D341Med (cell line): Measurements from ENCODE around the gene RUSC1.
A peak's percentile ranks its signal among the peaks of the same experiment; 100 is the strongest.
"Not testable (repeated sequence)": the region's sequence is repeated elsewhere in the genome, so short reads cannot be mapped to it uniquely, and the experiment has no call there.

Source experiments
- DNase-seq: peaks from one replicate; pipeline ENCODE4 v3.0.0; 2012; ENCODE audit warnings: low spot score

Gene RUSC1

GRCh38 chr1:155324037-155324716 is 3.5 kb downstream of the RUSC1 start:
- DNase-seq: peak; percentile 98

- DNase-seq: peak; percentile 84
Measured at GRCh38 chr1:155324717-155325602, 4.3 kb downstream of the RUSC1 start.

- no peak for DNase-seq
Measured at GRCh38 chr1:155325603-155325893, 4.9 kb downstream of the RUSC1 start.

GRCh38 chr1:155326020-155326526 is 5.4 kb downstream of the RUSC1 start:
- DNase-seq: no peak

- no peak for DNase-seq
Measured at GRCh38 chr1:155326631-155327037, 5.9 kb downstream of the RUSC1 start.

- DNase-seq: no peak
Measured at GRCh38 chr1:155327981-155328380, 7.3 kb downstream of the RUSC1 start.

- DNase-seq: not testable (repeated sequence)
Measured at GRCh38 chr1:155328856-155329255, 8.2 kb downstream of the RUSC1 start.

- no peak for DNase-seq
Measured at GRCh38 chr1:155329980-155330598, 9.4 kb downstream of the RUSC1 start.

GRCh38 chr1:155334962-155335361 is 14.3 kb downstream of the RUSC1 start:
- no peak for DNase-seq

GRCh38 chr1:155339515-155340097 is 18.9 kb downstream of the RUSC1 start:
- DNase-seq: no peak

GRCh38 chr1:155342842-155343241 is 22.1 kb downstream of the RUSC1 start:
- DNase-seq: no peak

GRCh38 chr1:155352631-155353030 is 31.9 kb downstream of the RUSC1 start:
- DNase-seq: no peak

- no peak for DNase-seq
Measured at GRCh38 chr1:155360051-155360450, 39.4 kb downstream of the RUSC1 start.

GRCh38 chr1:155379180-155379579 is 58.5 kb downstream of the RUSC1 start:
- no peak for DNase-seq

GRCh38 chr1:155379631-155380090 is 59.0 kb downstream of the RUSC1 start:
- DNase-seq: peak; percentile 32
